Cardiac muscle cell (in vitro differentiated cells and primary cell): Measurements from ENCODE around the gene TMX4. TPM values are rescaled to one million over a fixed set of nuclear protein-coding genes. Genes with fewer than 3 reads are reported as not detected.
A peak's percentile ranks its signal among the peaks of the same experiment; 100 is the strongest.

ENCODE experiments used
- DNase-seq, 2 donors: peaks; one replicate each; pipeline versions ENCODE4 v3.0.0 to v3.0.0-alpha.2; 2010 to 2017; ENCODE audit warnings: low read depth in 1 of 2, low spot score in 1 of 2
- H3K27ac ChIP-seq: fragments of 200-600 bp; sonication (generic); 2 replicates; pipeline ENCODE4 v1.5.1; 2016
- H3K27me3 ChIP-seq: fragments of 200-600 bp; sonication (generic); 2 replicates; pipeline ENCODE4 v1.6.0; 2016; ENCODE audit warnings: control low read depth
- H3K36me3 ChIP-seq: fragments of 200-600 bp; sonication (generic); 2 replicates; pipeline ENCODE4 v1.5.1; 2016; ENCODE audit warnings: control low read depth
- H3K4me1 ChIP-seq: fragments of 200-600 bp; sonication (generic); 2 replicates; pipeline ENCODE4 v1.8.1; 2017; ENCODE audit warnings: low read depth, mild to moderate bottlenecking, mixed run types
- H3K4me3 ChIP-seq: fragments of 200-600 bp; sonication (generic); 2 replicates; pipeline ENCODE4 v1.5.1; 2016; ENCODE audit warnings: mild to moderate bottlenecking
- H3K9me3 ChIP-seq: fragments of 200-600 bp; sonication (generic); 2 replicates; pipeline ENCODE4 v1.5.1; 2017; ENCODE audit warnings: low read depth, mild to moderate bottlenecking, control low read depth
- polyA plus RNA-seq: library from polyadenylated mRNA; unstranded; fragments of >200 nt; fragmentation: Nextera tagmentation; extraction: Ambion mirVana; gene quantifications from 2 replicates; pipeline ENCODE4 v1.2.1, GENCODE V29; 2016
- total RNA-seq: library from RNA; depleted of rRNA; stranded (reverse); fragments of >200 nt; gene quantifications from 2 replicates; pipeline ENCODE4 v1.2.3, GENCODE V29; 2016
- TF ChIP-seq, protein P1 (sequence below): IDR thresholded peaks from 2 replicates; pipeline ENCODE4 v1.5.1; 2012; ENCODE audit warnings: low read depth, mild to moderate bottlenecking, low read length

Gene TMX4
- total and polyA plus RNA-seq, 2 experiments from 2014 or later, result 34.8 to 42.2 TPM

DNA sequence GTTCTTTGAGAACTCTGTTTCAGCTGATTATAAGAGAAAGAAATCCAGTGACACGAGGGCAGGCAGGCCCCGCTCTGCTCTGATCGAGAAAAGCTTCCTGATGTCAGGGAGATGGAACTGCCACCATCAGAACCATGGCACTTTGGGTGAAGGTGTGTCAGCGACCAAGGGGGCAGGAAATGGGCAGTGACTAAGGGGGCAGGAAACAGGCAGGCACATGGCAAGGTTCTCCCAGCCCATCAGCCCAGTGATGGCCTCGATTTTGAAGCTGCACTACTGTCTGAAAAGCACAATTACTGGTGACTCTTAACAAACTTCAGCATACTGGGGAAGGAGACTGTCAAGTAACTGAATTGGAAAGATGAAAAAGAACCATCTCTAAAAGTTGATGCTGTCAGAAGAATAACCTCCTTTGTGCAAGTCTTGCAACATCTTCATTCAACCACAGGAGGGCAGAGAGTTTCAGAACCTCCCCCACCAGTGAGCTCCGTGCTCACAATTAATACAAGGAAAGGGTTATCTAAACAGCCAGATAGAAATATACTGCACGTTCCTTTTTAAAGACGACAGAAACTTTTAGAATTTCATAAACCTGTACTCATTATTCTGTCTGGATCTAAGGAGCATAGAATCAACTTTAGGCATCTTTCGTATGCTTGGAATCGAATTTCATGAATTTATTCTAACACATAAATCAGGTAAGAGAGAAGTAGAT is 39.1 kb downstream of the TMX4 start:
- Histone ChIP-seq H3K27me3 (no peaks in the 10 kb centered on the region), H3K4me3 (no peak overlapping the region), H3K9me3 (no peaks in the 10 kb centered on the region), H3K27ac (no peak overlapping the region), H3K4me1 (no peaks in the 10 kb centered on the region), H3K36me3 (peaks cover 15% of the 10 kb centered on the region)
- peak; percentile 38 to 77 for DNase-seq
- TF ChIP-seq, protein P1, sequence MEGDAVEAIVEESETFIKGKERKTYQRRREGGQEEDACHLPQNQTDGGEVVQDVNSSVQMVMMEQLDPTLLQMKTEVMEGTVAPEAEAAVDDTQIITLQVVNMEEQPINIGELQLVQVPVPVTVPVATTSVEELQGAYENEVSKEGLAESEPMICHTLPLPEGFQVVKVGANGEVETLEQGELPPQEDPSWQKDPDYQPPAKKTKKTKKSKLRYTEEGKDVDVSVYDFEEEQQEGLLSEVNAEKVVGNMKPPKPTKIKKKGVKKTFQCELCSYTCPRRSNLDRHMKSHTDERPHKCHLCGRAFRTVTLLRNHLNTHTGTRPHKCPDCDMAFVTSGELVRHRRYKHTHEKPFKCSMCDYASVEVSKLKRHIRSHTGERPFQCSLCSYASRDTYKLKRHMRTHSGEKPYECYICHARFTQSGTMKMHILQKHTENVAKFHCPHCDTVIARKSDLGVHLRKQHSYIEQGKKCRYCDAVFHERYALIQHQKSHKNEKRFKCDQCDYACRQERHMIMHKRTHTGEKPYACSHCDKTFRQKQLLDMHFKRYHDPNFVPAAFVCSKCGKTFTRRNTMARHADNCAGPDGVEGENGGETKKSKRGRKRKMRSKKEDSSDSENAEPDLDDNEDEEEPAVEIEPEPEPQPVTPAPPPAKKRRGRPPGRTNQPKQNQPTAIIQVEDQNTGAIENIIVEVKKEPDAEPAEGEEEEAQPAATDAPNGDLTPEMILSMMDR, result peak; percentile 73

DNA sequence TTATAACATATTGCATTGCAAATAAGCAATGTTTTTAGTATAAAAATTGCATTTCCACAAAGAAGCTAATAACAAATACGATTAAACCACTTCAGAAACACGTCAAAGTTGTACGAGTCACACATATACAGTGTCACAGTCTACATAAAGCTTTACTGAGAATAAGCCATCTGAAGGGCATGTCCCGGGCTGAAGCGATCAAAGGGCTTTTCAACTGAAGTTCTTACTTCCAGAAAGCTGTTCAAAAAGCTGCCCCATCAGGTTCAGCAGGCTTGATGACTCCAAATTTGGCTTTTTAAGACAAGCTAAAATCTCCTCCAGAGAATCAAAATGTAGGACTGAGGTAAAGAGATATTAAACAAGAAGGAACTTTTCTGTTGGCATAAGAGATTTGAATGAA is 41.9 kb downstream of the TMX4 start:
- no peak overlapping the region for H3K27ac ChIP-seq
- peaks cover 5% of the 10 kb centered on the region for H3K36me3 ChIP-seq
- DNase-seq, result no peak
- H3K4me1 ChIP-seq, result no peaks in the 10 kb centered on the region
- H3K4me3 ChIP-seq, result no peak overlapping the region
- no peaks in the 10 kb centered on the region for H3K9me3 ChIP-seq
- H3K27me3 ChIP-seq, result no peaks in the 10 kb centered on the region
- TF ChIP-seq, protein P1, result no peak

DNA sequence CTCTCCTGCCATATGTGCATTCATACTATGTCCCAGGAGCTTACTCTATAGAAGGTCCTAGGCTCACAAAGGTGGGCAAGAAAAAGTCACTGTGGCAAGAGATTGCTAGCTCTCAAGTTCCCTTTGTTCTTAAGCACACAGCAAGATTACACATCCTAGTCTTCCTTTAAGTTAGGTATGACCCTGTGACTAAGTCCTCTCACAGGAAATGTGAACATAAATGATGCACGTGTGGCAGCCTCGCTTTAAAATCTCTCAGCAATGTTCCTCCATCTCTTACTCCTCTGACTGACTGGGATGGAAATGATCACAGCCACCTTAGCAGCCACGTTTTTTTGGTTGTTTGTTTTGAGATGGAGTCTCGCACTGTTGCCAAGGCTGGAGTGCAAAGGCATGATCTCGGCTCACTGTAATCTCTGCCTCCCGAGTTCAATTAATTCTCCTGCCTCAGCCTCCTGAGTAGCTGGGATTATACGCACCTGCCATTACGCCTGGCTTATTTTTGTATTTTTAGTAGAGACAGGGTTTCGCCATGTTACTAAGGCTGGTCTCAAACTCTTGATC is 43.6 kb downstream of the TMX4 start:
- DNase-seq, result peak in 1 of 2 donors; percentile 6
- no peaks in the 10 kb centered on the region for H3K36me3 ChIP-seq
- TF ChIP-seq, protein P1, result no peak
- H3K4me1 ChIP-seq, result no peaks in the 10 kb centered on the region
- H3K4me3 ChIP-seq, result no peak overlapping the region
- no peaks in the 10 kb centered on the region for H3K9me3 ChIP-seq
- H3K27me3 ChIP-seq, result no peaks in the 10 kb centered on the region
- no peak overlapping the region for H3K27ac ChIP-seq

DNA sequence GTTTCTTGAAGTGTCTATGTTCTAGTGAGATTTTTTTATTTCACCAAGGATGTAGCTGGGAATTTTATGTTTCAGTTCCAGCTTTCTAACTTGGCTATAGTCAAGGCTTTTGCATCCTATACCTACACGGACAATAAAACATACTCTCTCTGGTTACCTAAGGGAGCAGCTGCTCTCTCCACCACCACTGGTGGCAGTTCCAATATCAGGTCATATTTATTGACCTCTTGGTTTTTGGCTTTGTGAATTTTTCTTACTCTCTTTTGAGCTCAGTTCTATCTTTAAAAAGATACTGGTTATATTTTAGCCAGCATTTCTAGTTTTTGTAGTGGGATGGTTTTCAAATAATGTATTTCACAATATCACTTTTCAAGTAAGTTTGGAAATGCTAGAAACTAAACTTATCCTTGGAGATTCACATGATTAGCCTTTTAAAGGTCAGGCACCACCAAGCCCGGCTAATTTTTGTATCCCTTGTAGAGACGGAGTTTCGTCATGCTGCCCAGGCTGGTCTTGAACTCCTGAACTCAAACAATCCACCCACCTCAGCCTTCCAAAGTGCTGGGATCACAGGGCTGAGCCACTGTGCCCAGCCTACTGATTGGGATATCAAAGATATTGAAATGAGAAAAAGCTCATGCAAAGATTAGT is 44.7 kb downstream of the TMX4 start:
- no peak overlapping the region for H3K4me3 ChIP-seq
- no peaks in the 10 kb centered on the region for H3K9me3 ChIP-seq
- no peak overlapping the region for H3K27ac ChIP-seq
- no peak for DNase-seq
- H3K36me3 ChIP-seq, result no peaks in the 10 kb centered on the region
- no peaks in the 10 kb centered on the region for H3K4me1 ChIP-seq
- no peaks in the 10 kb centered on the region for H3K27me3 ChIP-seq
- TF ChIP-seq, protein P1, result no peak

DNA sequence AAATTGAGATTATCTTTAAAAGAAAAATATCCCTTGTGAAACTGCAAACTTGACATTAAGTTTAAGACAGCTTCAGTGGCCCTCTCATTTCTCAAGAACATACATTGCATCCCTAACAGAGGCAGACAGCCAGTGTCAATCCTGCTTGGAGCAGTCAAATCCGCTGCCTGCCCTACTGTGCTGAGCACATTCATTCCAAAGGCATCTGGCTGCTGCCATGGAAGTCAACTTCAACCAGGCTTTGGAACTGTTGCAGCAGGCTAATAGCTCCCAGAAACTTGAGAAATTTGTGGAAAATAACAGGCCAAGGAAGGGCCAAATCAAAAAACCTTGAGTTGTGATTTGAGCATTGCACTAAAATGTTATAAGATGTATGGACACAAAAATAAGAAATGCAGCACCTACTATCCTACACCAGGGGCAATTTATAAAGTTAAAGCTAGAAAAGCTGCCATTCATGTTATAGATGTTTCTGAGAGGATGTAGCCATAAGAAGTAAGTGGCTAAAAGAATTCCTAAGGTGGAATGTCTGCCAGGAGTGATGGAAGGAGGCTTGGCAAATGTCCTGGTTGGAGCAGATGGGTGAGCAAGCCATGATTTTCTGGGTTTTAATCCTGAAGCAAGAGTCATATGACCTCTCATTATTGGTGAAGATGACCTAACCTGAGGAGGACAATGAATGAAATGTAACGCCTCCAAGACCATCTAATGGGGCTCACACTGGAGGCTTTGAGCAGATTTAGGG is 47.9 kb downstream of the TMX4 start:
- peak in 1 of 2 donors; percentile 15 for DNase-seq
- Histone ChIP-seq H3K4me3 (no peak overlapping the region), H3K27ac (no peak overlapping the region), H3K36me3 (no peaks in the 10 kb centered on the region), H3K9me3 (no peaks in the 10 kb centered on the region), H3K4me1 (no peaks in the 10 kb centered on the region), H3K27me3 (no peaks in the 10 kb centered on the region)
- TF ChIP-seq, protein P1, result no peak
